Astrocyte (in vitro differentiated cells and primary cell): ENCODE data around the gene ITGB8.

Experiments used
- CTCF ChIP-seq: IDR thresholded peaks from 2 replicates; pipeline ENCODE4 v1.5.1; 2011; ENCODE audit warnings: low read depth, mild to moderate bottlenecking, inconsistent platforms, low read length, moderate library complexity; ENCODE audit not compliant: insufficient read depth
- EZH2 ChIP-seq: IDR thresholded peaks from 2 replicates; pipeline ENCODE4 v1.6.1; 2012; ENCODE audit warnings: mild to moderate bottlenecking, low read length, inconsistent platforms; ENCODE audit not compliant: insufficient read depth

GRCh38 chr7:20307119-20307518, 23.6 kb upstream of the ITGB8 start:
- TF ChIP-seq CTCF (no peak), EZH2 (no peak)
